ENCODE data around the gene TP53BP1.
A peak's percentile ranks its signal among the peaks of the same experiment; 100 is the strongest.
"Not testable (repeated sequence)": the region's sequence is repeated elsewhere in the genome, so short reads cannot be mapped to it uniquely, and the experiment has no call there.

TP53BP1 gene

DNA sequence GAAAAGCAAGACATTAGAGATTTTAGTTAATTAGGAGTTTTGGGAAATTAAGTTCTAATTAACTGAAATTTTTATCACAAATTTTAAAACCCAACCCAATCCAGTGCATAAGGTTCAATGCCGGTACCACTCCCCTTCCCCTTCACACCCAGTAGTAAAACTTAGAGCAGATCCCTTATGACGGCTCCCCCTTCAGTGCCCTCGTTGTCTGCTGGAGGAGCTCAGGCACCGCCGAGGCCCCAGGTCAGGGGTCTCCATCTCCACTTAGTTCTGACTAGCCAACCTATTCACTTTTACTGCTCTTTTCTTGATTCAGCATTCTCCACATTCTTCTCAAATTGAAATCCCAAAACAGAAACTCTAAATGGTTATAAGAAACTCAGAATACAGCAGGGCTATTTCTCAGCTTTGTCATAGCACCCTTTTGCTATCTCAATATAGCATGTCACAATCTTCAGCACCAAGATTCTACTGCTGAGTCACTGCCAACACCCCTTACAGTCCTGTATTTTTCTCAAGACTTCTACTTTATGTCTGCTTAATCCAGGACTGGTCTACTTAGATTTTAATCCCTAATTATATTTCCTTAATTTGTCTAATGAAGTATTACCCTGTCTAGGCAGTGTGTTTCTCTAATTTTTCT lies 82.3 kb downstream of the TP53BP1 start:
- no peak for DNase-seq

DNA sequence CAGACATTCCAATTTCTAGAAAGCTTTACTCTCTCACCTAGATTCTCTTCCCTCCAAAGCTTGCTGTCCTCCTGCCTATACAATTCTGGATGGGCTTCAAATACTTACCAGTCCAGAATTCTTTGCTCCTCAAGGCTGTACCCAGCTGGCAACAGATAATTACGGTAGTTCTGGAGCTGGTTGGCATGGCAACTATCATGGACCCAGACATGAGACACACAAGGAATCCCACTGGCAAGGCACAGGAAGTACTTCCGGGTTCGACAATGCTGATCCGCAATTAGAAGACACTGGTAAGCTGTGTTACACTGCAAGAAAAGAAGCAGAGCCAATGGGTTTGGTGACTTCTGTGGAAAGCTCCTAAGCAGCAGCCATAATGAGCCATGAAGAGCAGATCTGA lies 84.2 kb downstream of the TP53BP1 start:
- no peak for DNase-seq

DNA sequence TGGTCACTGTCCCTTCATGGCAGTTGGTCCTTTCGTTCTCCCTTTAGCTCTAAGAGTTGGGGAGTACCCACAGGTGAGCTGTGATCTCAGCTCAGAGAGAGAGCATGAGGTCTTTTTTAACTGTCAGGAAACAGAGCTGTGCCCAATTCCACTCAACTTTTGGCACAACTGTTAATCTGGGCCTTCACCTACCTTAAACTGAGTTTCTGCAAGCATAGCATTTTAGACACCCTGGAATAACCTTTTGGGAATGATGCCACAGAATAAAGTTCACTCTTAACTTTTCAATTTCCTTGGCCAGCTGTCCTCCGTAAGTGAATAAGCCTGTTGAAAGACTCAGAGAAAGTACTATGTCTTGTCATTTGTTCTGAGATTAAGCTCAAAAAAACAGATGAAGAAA lies 86.1 kb downstream of the TP53BP1 start:
- DNase-seq, result no peak

DNA sequence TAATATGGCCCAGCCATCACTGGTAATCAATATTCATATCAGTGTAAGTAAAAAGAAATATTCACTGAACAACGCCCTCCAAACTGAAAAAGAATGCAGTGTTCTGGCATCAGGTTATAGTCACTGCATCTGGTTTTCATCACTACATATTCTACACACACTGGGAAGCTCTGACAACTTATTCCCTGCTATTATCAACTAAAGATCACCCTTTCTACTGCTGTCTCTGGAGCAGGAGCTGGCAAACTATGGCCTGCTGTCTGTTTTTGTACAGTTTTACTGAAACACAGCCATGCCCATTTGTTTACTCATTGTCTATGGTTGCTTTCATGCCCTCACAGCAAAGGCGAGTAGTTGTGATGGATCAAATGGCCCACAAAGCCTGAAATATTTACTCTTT lies 86.8 kb downstream of the TP53BP1 start:
- DNase-seq, result no peak

DNA sequence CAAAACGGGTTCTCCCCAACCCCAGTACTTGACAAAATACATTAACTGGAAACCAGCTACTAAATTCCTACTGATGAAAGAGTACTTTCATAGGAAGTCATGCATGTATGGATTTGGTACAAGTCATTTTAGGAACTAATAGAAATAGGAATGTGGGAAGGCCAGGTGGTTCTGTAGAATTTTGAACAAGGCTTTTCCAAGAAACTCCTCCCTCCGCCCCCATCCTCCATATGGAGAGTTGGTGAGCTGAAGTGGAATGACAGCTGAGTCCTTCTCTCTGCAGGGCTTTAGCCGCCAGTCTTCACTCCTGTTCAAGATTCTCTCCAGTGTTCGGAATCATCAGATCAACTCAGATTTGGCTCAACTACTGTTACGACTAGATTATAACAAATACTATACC lies 88.8 kb downstream of the TP53BP1 start:
- no peak for DNase-seq

DNA sequence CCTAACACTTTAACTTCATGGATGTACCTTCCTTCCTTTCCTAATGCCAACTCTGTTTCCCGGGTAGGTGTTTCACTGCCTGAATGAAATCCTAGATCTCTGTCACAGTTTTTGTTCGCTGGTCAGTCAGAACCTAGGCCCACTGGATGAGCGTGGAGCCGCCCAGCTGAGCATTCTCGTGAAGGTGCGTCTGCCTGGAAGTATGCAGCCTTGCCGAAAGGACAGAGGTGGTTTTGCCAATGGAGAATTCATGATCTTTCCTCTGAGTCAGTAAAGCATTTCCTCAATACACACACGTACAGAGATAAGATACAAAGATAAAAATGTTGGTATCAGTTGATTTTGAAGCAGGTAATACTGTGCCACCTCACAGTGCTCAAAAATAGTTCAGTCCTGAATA lies 89.3 kb downstream of the TP53BP1 start:
- DNase-seq, result no peak

DNA sequence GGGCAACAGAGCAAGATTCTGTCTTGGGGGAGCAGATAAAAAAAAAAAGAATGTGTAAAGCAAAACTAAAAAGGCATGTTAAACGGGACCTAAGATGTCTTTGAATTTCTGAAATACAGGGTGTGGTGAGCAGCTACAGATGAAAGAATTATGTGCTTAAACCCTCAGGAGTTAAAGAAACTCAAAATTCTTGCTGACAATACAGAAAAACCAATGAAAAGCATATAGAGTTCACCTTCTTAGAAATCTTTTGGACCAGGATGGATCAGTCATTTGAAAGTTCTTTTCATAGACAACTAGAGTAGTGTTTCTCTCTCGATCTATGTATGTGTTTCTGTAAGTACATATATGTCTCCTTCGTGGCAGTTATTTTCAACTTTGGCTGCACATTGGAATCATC lies 90.7 kb downstream of the TP53BP1 start:
- no peak for DNase-seq

DNA sequence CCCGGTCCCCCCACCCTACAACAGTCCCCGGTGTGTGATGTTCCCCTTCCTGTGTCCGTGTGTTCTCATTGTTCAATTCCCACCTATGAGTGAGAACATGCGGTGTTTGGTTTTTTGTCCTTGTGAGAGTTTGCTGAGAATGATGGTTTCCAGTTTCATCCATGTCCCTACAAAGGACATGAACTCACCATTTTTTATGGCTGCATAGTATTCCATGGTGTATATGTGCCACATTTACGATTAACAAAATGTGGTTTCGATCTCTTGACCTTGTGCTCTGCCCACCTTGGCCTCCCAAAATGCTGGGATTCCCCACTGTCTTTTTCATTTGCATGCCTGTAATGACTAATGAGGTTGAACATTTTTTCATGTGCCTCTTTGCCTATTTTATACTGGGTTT lies 99.4 kb downstream of the TP53BP1 start:
- DNase-seq, result not testable (repeated sequence)

DNA sequence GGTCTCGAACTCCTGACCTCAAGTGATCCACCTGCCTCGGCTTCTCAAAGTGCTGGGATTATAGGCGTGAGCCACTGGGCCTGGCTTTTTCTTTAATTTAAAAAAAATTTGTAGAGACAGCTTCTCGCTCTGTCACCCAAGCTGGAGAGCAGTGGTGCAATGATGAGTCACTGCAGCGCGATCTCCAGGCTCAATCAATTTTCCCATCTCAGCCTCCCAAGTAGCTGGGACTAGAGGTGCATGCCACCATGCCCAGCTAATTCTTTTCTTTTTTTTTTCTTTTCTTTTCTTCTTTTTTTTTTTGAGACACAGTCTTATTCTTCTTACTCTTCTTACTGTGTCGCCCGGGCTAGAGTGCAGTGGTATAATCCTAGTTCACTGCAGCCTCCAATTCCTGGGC lies 102.2 kb downstream of the TP53BP1 start:
- no peak for DNase-seq

DNA sequence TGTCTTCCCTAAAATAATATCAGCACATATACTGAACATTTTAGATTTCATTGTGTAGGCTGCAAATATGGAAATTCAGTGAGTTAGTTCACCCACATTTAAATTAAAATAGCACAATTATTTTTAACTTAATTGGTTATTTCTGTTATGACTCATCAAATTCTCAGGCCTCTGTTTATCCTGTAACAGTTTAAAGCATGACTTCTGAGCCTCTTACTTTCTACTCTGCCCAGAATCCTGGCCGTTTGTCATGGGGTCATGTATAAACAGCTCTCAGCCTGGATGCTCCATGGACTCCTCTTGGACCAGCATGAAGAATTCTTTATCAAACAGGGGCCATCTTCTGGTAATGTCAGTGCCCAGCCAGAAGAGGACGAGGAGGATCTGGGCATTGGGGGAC lies 109.9 kb downstream of the TP53BP1 start:
- no peak for DNase-seq

DNA sequence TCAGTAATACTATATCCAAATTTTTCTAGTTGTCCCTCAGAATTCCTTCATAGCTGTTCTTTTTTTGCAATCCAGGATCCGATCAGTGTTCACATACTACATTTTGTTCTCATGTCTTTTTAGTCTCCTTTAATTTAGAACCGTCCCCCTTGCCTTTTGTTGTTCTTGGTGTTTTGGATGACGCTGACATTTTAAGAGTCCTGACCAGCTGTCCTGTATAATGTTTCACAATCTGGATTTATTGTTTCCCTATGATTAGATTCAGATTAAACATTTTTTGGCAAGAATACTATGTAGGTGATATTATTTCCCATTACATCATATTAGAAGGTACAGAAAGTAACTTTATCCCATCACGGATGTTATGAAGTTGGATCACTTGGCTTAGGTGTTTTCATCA lies 110.6 kb downstream of the TP53BP1 start:
- DNase-seq, result no peak

DNA sequence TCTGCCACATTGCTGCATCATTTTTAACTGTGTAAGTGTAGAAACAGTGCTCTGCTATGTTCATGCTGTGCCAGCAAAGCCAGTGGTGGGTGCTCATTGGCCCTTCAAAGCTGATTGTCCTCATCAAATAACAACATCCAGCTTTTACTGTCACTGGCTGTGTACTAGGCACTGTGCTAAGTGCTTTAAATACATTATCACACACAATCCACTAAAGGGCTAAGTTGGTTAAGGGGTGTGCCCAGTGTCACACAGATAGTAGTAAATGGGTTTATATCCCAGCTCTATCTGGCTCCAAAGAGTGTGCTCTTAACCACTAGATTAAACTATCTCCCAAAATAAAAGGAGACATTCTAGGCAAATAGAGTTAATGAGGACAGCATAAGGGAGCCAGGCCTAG lies 114.4 kb downstream of the TP53BP1 start:
- no peak for DNase-seq

DNA sequence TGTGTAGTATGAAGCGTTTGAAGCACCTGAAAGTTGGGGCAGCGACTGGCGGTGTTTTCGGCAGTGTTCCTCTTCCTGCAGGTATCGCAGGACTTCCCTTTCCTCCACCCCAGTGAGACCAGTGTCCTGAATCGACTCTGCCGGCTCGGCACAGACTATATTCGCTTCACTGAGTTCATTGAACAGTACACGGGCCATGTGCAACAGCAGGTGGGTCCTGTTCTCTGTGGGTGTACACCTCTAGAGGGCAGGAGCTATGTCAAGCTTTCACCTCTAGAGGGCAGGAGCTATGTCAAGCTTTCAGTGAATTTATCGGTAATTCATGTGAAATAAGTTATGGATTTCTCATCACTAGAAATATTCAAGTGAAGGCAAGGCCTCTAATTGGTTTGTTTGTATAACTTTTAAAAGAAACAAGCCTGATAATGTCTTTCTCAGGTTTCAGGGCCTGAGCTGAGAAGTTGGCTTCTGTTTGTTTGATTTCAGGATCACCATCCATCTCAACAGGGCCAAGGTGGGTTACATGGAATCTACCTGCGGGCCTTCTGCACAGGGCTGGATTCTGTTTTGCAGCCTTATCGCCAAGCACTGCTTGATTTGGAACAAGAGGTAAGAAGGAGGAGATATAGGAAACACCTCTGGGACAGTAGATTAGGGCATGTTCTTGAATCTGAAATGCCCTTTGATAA lies 116.8 kb downstream of the TP53BP1 start:
- peak; percentile 42 for DNase-seq

DNA sequence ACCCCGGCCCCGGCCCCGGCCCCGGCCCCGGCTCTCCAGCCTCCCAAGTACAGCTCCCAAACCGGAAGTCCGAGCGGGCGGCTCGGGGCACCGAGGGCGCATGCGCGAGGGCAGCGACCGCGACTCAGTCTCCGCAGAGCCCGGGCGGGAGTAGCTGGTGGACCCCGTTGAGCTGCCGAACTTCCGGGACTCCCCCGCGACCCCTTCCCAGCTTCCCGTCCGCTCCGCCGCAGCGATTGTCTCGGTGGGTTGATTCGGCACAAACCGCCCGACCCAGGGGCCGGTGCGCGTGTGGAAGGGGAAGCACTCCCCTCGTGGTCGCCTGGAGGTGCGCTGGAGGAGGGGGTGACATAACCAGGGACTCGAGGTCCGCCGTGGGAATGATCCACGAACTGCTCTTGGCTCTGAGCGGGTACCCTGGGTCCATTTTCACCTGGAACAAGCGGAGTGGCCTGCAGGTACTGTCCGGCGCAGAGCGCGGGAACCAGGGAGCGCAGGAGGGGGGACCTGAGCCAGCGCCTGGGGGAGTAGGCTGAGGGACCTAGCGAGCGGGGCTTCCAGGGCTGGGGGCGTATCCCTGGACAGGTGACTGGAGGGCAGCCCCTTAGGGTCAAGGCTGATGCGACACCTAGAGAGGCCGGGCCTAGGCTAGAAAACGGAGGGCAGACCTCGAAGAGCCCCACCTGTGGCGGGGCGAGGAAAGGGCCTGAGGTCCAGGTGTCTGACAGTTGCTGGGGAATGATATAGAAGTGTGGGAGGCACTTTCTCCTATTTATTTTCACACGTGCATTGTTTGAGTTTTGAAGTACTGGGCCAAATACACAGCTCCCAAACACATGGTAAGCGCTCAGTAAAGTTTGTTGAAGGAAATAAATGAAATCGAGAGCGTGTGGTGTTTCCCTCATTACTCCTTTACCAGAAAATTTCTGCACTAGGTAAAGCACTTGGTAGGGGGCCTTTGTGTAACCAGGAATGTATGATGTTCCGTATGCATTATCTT lies 121.7 kb downstream of the TP53BP1 start, which contains the start of the genes TUBGCP4 and ZSCAN29:
TUBGCP4 (plus strand) TSS at position 127 of the 1,000 bp plus-strand sequence; CDS start at position 381, 254 bp downstream.
ZSCAN29 (minus strand) TSS at position 69 of the 1,000 bp plus-strand sequence. CDS start 1,130 bp downstream, outside the sequence.
- peak; percentile 79 for DNase-seq

DNA sequence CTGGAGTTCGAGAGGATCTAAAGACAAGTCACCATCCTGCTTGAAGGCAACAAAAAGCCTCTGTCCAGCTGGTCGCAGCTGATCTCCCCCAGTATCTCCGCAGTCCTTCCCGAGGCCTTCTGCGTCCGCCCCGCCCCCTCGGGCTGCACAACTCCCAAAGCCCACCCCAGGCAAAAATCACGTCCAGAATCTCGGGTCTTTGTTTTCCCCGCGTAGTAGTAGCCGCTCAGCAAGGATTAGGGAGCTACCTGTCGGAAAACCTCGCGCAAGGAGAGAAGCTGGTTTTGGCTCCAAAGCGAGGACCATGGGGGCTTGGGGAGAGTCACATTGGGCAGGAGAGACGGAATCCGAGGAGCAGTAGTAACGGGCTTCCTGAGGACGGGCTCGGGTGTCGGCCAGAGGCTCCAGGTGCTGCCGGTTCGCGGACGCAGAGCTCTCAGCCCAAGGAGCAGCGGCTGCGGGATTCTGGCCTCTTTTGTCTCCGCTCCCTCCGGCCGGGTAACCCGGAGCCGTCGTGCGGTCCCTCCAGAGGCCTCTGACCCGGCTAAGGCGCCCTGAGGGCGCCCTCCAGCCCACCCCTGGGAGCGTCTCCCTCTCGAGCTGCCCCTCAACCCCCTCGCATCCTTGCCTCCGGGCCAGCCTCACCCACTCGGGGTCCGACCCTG lies 122.5 kb downstream of the TP53BP1 start:
- DNase-seq, result peak; percentile 5

DNA sequence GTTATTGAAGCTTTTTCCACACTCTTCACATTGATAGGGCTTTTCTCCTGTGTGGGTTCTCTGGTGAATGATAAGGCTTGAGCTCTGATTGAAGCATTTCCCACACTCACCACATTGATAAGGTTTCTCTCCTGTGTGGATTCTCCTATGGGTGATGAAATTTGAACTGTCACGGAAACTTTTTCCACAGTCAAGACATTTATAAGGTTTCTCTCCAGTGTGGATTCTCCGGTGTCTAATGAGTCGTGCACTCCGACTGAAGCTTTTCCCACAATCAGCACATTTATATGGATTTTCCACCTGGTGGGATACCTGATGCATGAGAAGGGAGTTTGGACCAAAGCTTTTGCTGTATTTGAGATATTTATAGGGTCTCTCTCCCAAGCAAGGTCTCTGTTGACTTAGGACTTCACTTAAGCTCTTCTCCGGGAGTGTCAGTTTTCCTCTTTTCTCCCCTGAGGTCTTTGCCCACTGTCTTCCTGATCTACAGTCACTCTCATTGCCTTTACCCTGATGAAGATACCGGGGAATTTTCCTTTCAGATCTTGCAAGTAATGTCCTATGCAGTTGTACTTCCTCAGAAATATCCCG lies 131.5 kb downstream of the TP53BP1 start:
- DNase-seq, result no peak

DNA sequence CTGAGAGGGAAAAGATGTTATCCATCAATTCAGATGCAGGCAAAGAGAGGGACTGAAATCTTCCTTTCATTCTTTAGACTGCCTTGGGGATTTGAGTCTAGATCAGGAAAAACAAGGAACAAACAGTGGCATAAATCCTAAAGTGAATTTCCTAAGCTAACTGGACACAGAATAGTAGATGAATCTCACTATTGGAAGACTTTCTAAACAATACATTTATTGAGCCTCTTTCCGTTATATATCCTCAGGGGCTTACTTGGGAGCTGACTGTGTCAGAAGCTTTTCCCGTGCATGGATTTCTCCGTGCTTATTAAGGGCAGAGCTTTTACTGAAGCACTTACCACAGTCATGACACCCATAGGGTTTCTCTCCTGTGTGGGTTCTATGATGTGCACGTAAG lies 132.1 kb downstream of the TP53BP1 start:
- DNase-seq, result no peak
